Dendritic cell treated with granulocyte-macrophage colony-stimulating factor and Interleukin-4, amounts not matched to agents 40 ng/mL and 50 ng/mL, for 4 days (primary cell): Measurements from ENCODE around the gene KAT7.
"Not testable (repeated sequence)": the region's sequence is repeated elsewhere in the genome, so short reads cannot be mapped to it uniquely, and the experiment has no call there.

Experiments used
- H3K27ac Mint-ChIP-seq: one replicate; pipeline ENCODE4 v1.8.0; 2022; ENCODE audit warnings: mild to moderate bottlenecking, mixed read lengths
- H3K27me3 Mint-ChIP-seq: one replicate; pipeline ENCODE4 v1.8.0; 2022; ENCODE audit warnings: mild to moderate bottlenecking, mixed read lengths
- H3K36me3 Mint-ChIP-seq: one replicate; pipeline ENCODE4 v1.8.0; 2022; ENCODE audit warnings: low read depth, mixed read lengths
- H3K4me1 Mint-ChIP-seq: one replicate; pipeline ENCODE4 v1.8.0; 2022; ENCODE audit warnings: low read depth, mixed read lengths
- H3K4me3 Mint-ChIP-seq: one replicate; pipeline ENCODE4 v1.8.0; 2022; ENCODE audit warnings: mild to moderate bottlenecking, moderate library complexity, mixed read lengths
- H3K9me3 Mint-ChIP-seq: one replicate; pipeline ENCODE4 v1.8.0; 2022; ENCODE audit warnings: mixed read lengths
- intact Hi-C: fragments of 100-400 bp; cut with micrococcal nuclease; formaldehyde crosslinking; loops from one replicate; pipeline ENCODE4 v1.15.0; 2022

The KAT7 gene

GRCh38 chr17:49798738-49799137, 10.3 kb downstream of the KAT7 start:
- no peaks in the 10 kb centered on the region for H3K9me3 Mint-ChIP-seq
- no peaks in the 10 kb centered on the region for H3K27me3 Mint-ChIP-seq
- intact Hi-C loops, result no loop called here
- no peak overlapping the region for H3K4me3 Mint-ChIP-seq
- peaks cover 89% of the 10 kb centered on the region for H3K36me3 Mint-ChIP-seq
- peaks cover 5% of the 10 kb centered on the region for H3K4me1 Mint-ChIP-seq
- no peak overlapping the region for H3K27ac Mint-ChIP-seq

GRCh38 chr17:49809056-49809455, 20.6 kb downstream of the KAT7 start:
- Mint-ChIP-seq H3K27me3 (no peaks in the 10 kb centered on the region), H3K27ac (no peak overlapping the region), H3K9me3 (no peaks in the 10 kb centered on the region), H3K4me1 (peaks cover 18% of the 10 kb centered on the region), H3K36me3 (peaks cover 96% of the 10 kb centered on the region), H3K4me3 (no peak overlapping the region)
- intact Hi-C loops, result no loop called here

GRCh38 chr17:49814781-49815529, 26.5 kb downstream of the KAT7 start:
- intact Hi-C loops, result no loop called here
- peaks cover 9% of the 10 kb centered on the region for H3K4me1 Mint-ChIP-seq
- peaks cover 94% of the 10 kb centered on the region for H3K36me3 Mint-ChIP-seq
- no peak overlapping the region for H3K27ac Mint-ChIP-seq
- no peaks in the 10 kb centered on the region for H3K27me3 Mint-ChIP-seq
- H3K9me3 Mint-ChIP-seq, result no peaks in the 10 kb centered on the region
- H3K4me3 Mint-ChIP-seq, result no peak overlapping the region

- intact Hi-C loops, result no loop called here
- no peak overlapping the region for H3K4me3 Mint-ChIP-seq
- peaks cover 94% of the 10 kb centered on the region for H3K36me3 Mint-ChIP-seq
- peaks cover 13% of the 10 kb centered on the region for H3K4me1 Mint-ChIP-seq
- peak overlapping the region; percentile 19 for H3K27ac Mint-ChIP-seq
- H3K9me3 Mint-ChIP-seq, result no peaks in the 10 kb centered on the region
- no peaks in the 10 kb centered on the region for H3K27me3 Mint-ChIP-seq
Observed at GRCh38 chr17:49815761-49816281, 27.3 kb downstream of the KAT7 start.

- H3K27me3 Mint-ChIP-seq, result no peaks in the 10 kb centered on the region
- intact Hi-C loops, result no loop called here
- H3K9me3 Mint-ChIP-seq, result no peaks in the 10 kb centered on the region
- peaks cover 96% of the 10 kb centered on the region for H3K36me3 Mint-ChIP-seq
- no peak overlapping the region for H3K27ac Mint-ChIP-seq
- H3K4me1 Mint-ChIP-seq, result peaks cover 29% of the 10 kb centered on the region
- no peak overlapping the region for H3K4me3 Mint-ChIP-seq
Observed at GRCh38 chr17:49817993-49818392, 29.5 kb downstream of the KAT7 start.

- Mint-ChIP-seq H3K4me1 (peaks cover 27% of the 10 kb centered on the region), H3K36me3 (peaks cover 93% of the 10 kb centered on the region), H3K27ac (no peak overlapping the region), H3K9me3 (no peaks in the 10 kb centered on the region), H3K4me3 (no peak overlapping the region), H3K27me3 (no peaks in the 10 kb centered on the region)
- intact Hi-C loops, result no loop called here
Observed at GRCh38 chr17:49819138-49819537, 30.7 kb downstream of the KAT7 start.

GRCh38 chr17:49819651-49820050, 31.2 kb downstream of the KAT7 start:
- H3K4me1 Mint-ChIP-seq, result peaks cover 25% of the 10 kb centered on the region
- H3K27ac Mint-ChIP-seq, result no peak overlapping the region
- H3K9me3 Mint-ChIP-seq, result no peaks in the 10 kb centered on the region
- no peaks in the 10 kb centered on the region for H3K27me3 Mint-ChIP-seq
- H3K36me3 Mint-ChIP-seq, result peaks cover 93% of the 10 kb centered on the region
- H3K4me3 Mint-ChIP-seq, result no peak overlapping the region
- intact Hi-C loops, result no loop called here

- H3K4me1 Mint-ChIP-seq, result peaks cover 25% of the 10 kb centered on the region
- H3K9me3 Mint-ChIP-seq, result no peaks in the 10 kb centered on the region
- no peaks in the 10 kb centered on the region for H3K27me3 Mint-ChIP-seq
- intact Hi-C loops, result no loop called here
- H3K36me3 Mint-ChIP-seq, result peaks cover 93% of the 10 kb centered on the region
- no peak overlapping the region for H3K27ac Mint-ChIP-seq
- no peak overlapping the region for H3K4me3 Mint-ChIP-seq
Observed at GRCh38 chr17:49820773-49821172, 32.3 kb downstream of the KAT7 start.

GRCh38 chr17:49821466-49821865, 33.0 kb downstream of the KAT7 start:
- H3K9me3 Mint-ChIP-seq, result no peaks in the 10 kb centered on the region
- no peaks in the 10 kb centered on the region for H3K27me3 Mint-ChIP-seq
- peaks cover 93% of the 10 kb centered on the region for H3K36me3 Mint-ChIP-seq
- H3K4me3 Mint-ChIP-seq, result no peak overlapping the region
- peak overlapping the region; percentile 80 for H3K27ac Mint-ChIP-seq
- H3K4me1 Mint-ChIP-seq, result peaks cover 25% of the 10 kb centered on the region
- intact Hi-C loops, result no loop called here

- peaks cover 93% of the 10 kb centered on the region for H3K36me3 Mint-ChIP-seq
- intact Hi-C loops, result no loop called here
- H3K4me3 Mint-ChIP-seq, result no peak overlapping the region
- no peaks in the 10 kb centered on the region for H3K27me3 Mint-ChIP-seq
- peaks cover 25% of the 10 kb centered on the region for H3K4me1 Mint-ChIP-seq
- H3K9me3 Mint-ChIP-seq, result no peaks in the 10 kb centered on the region
- peak overlapping the region; percentile 80 for H3K27ac Mint-ChIP-seq
Observed at GRCh38 chr17:49821916-49822315, 33.4 kb downstream of the KAT7 start.

- intact Hi-C loops, result no loop called here
- no peak overlapping the region for H3K4me3 Mint-ChIP-seq
- H3K36me3 Mint-ChIP-seq, result peaks cover 93% of the 10 kb centered on the region
- peaks cover 31% of the 10 kb centered on the region for H3K4me1 Mint-ChIP-seq
- no peaks in the 10 kb centered on the region for H3K9me3 Mint-ChIP-seq
- H3K27me3 Mint-ChIP-seq, result no peaks in the 10 kb centered on the region
- peak overlapping the region; percentile 80 for H3K27ac Mint-ChIP-seq
Observed at GRCh38 chr17:49822829-49823228, 34.3 kb downstream of the KAT7 start.

- no peak overlapping the region for H3K4me3 Mint-ChIP-seq
- intact Hi-C loops, result no loop called here
- H3K9me3 Mint-ChIP-seq, result no peaks in the 10 kb centered on the region
- peaks cover 93% of the 10 kb centered on the region for H3K36me3 Mint-ChIP-seq
- H3K27ac Mint-ChIP-seq, result peak overlapping the region; percentile 80
- H3K27me3 Mint-ChIP-seq, result no peaks in the 10 kb centered on the region
- peaks cover 39% of the 10 kb centered on the region for H3K4me1 Mint-ChIP-seq
Observed at GRCh38 chr17:49823614-49824013, 35.1 kb downstream of the KAT7 start.

- Mint-ChIP-seq H3K27me3 (no peaks in the 10 kb centered on the region), H3K4me1 (peaks cover 43% of the 10 kb centered on the region), H3K9me3 (no peaks in the 10 kb centered on the region), H3K27ac (no peak overlapping the region), H3K36me3 (peaks cover 93% of the 10 kb centered on the region), H3K4me3 (no peak overlapping the region)
- intact Hi-C loops, result no loop called here
Observed at GRCh38 chr17:49825645-49826044, 37.2 kb downstream of the KAT7 start.

GRCh38 chr17:49828325-49828724, 39.8 kb downstream of the KAT7 start:
- H3K4me1 Mint-ChIP-seq, result peaks cover 34% of the 10 kb centered on the region
- H3K9me3 Mint-ChIP-seq, H3K27me3 Mint-ChIP-seq, H3K4me3 Mint-ChIP-seq, intact Hi-C loops: not testable (repeated sequence)
- H3K27ac Mint-ChIP-seq, result peak overlapping the region; percentile 74
- H3K36me3 Mint-ChIP-seq, result peaks cover 96% of the 10 kb centered on the region

GRCh38 chr17:49829026-49829425, 40.5 kb downstream of the KAT7 start:
- Mint-ChIP-seq H3K9me3 (no peaks in the 10 kb centered on the region), H3K4me1 (peaks cover 40% of the 10 kb centered on the region), H3K27me3 (no peaks in the 10 kb centered on the region), H3K27ac (peak overlapping the region; percentile 74), H3K4me3 (no peak overlapping the region), H3K36me3 (peaks cover 91% of the 10 kb centered on the region)
- intact Hi-C loops, result no loop called here
